GM19324 (cell line): ENCODE measurements around the gene SLC35F3.
"Not testable (repeated sequence)": the region's sequence is repeated elsewhere in the genome, so short reads cannot be mapped to it uniquely, and the experiment has no call there.

Experiments
- ATAC-seq: cut with Tn5 transposase; IDR thresholded peaks from one replicate; pipeline ENCODE4 v1.9.1; 2021; ENCODE audit warnings: mild to moderate bottlenecking, moderate library complexity; ENCODE audit not compliant: unreplicated experiment, low FRiP score

The SLC35F3 gene

DNA sequence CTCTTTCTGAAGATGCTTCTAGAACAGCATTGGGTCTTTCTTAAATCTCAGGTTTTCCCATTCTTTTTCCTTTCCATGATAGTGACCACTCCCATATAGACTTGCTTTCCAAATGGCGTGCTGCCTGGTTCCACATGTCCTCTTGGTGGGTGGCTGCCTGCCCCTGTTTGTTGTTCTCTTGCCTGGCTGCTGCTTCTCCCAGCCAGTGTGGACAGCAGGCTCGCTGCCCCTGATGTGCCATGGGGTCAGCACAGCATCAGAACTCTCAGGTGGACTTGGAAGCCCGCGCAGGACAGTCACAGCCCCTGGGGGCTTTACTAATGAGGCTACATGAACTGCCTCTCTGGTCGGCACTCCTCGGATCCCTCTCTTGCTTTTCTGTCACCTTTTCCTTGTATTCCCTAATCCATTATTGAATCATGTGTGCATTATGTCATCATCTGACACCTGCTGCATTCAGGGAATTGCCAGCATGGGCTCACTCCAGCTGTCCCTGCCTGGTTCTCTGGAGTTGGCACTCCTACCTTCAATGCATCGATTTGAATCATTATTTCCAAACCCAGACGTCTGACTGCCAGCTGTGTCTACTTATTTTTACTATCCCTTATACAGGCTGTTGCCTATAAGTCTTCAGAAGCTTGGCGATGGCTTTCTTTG lies 368.3 kb downstream of the SLC35F3 start:
- ATAC-seq = no peak

- no peak for ATAC-seq
Observed at GRCh38 chr1:234273981-234274380, 369.5 kb downstream of the SLC35F3 start.

- no peak for ATAC-seq
Observed at GRCh38 chr1:234276151-234276788, 371.8 kb downstream of the SLC35F3 start.

DNA sequence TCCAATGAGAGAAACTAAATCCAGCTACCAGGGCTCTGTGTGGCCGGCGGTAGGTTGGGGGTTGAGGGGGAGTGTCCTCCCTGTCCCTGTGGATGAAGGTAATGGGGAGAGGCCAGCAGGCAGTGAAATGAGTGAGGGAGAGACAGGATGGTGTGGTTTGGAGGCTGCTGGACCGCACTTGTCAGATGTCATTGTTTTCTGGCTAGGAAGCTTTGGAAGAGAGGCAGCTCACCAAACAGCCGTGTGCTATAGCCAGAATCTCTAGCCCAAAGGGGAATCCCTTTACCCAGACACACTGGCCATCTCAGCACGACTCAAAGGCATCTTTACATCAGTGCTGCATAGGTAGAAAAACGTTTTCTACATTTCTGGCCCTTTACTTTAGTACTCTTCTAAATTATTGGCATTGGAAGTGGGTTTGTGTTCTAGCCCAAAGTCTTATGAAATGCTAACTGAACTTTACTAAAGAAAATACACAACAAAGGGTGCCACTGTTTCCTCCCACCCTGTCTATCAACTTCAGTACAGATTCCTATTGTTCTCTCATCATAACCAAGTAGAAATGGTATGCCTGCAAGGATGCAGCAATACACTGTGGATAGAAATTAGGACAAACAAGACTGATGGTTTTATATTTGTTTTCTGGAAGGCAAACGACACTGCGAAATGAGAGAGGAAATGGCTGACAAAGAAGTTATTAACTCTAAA lies 372.8 kb downstream of the SLC35F3 start:
- no peak for ATAC-seq

- no peak for ATAC-seq
Observed at GRCh38 chr1:234279021-234279420, 374.5 kb downstream of the SLC35F3 start.

- no peak for ATAC-seq
Observed at GRCh38 chr1:234280500-234280899, 376.0 kb downstream of the SLC35F3 start.

DNA sequence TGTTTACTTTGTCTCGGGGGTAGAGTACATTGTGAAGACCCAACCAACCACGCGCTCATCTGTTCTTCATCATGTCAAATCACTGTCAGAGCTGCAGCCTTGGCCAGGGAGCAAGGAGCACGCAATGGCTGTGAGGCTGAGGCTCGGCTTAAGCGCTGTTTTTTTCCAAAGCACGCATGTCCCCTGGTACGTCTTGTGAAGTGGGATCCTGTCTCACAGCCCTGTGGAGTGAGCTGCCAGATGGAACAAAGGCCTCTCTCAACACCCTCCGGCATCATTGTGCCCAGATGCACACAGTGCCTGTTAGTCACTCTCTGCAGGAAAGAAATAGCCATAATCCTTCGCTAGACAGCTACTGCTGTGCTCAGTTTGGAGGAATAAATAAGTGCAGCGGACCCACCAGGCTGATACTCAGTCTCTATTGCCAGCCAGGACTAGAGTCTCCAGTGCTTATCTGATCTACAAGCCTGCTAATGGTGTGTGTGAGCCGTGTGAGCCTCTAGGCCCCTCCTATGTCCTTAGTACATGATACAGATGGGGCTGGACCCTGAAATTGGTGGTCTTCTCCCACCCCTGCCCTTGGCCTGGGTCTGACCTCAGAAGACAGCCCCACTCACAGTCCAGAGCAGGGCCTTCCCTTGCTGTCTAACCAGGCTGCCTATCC lies 377.5 kb downstream of the SLC35F3 start:
- ATAC-seq = no peak

- no peak for ATAC-seq
Observed at GRCh38 chr1:234286206-234286605, 381.7 kb downstream of the SLC35F3 start.

DNA sequence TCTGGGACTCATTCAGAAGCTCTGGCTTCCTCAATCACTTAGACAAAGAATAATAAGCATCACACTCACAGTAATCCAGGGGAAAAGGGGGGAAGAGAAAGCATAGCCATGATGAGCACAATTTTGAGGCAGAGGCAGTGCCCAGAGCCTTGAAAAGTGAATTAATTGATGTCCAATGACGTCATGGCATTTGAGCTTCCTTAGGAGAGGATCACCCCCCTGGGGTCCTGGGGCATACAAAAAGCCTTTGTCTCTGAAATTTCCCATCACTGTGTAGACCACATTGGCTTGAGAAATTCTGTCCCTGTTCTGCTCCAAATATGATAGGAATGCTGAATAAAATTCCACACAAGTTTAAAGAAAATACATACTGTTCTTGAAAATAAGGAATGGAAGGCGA lies 384.5 kb downstream of the SLC35F3 start:
- no peak for ATAC-seq

GRCh38 chr1:234289538-234290305 lies 385.2 kb downstream of the SLC35F3 start:
- no peak for ATAC-seq

DNA sequence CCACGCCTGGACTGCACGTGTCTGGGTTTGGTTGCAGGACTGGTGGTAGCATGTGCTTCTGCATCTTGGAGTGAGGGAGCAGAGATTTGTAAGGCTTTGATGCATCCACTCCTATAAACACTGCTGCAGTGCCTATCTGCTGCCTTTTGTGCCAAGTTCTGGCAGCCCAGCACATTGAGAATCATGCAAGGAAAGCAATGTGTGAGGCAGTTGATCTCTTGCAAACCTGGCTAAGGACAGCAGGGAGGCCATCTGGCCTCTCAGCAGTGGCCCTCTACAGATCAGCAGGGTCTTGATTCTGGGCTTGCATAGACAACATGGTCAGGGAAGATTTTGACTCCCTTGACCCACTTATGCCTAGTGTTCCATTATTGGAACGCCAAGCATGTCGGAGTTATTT lies 387.5 kb downstream of the SLC35F3 start:
- no peak for ATAC-seq

DNA sequence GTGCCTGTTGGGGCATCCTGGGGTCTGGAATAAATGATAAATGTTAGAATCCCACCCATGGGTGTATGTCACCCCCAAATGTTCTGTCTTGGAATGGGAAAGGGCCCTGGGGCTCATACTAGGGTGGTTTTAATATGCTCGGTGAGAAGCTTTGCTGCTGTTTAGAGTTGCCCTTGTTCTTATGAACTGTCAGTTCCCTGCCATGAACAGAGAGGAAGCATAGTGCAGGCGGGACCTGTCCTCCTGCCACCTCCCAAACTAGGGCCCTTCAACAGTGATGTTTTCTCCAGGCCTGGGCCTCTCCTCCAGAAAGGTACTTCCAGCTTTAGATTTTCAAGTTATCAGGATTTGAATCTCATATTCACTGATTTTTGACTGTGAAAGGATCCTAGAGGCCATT lies 388.1 kb downstream of the SLC35F3 start:
- ATAC-seq = no peak

DNA sequence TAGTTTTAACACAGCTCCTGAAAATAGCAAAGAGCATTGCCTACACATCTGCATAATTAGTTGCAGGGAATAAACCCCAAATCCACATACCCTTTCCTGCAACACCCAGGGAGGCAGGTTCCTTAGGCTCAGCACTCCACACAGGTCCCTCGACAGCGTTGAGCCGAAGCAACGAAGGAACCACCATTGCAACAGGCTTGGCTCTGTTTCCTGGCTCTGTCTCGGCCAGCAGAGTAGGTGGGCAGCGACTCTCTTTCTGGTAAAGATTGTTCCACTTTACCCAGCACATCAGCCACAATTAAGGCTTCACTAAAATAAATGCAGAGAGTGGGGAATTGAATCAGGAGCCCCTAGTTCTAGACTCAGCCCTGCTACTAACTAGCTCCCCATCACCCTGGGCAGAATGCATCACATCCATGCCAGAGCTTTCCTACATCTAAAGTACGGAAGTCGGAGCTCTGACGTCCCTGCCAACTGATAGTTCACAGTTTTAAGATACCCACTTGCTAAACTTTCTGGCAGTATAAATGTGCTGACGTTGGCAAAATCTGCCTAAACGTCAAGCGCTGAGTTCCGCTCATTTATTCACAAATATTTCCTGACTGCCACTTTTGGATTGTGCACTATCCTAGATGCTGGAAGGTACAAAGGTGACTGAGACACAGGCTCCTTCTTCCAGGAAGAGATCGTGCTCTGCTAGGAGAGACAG lies 389.8 kb downstream of the SLC35F3 start:
- no peak for ATAC-seq

DNA sequence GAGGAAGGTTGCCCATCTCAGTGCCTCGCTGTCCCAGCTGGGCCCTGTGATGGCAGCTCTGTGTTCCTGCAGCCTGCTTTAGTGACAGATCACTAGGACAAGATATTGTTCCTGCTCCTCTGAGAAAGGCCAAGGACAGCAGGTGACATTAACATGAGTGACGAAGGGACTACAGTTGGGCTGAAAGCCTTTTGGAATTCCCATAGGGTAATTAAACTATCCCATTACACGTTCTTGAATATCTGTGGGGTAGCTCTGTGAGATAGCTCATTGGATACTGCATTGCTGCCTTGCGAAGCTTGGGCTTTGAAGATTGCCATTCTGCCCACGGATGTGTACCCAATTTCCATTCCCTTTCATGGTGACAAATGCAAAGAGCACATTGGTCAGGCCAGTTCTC lies 390.6 kb downstream of the SLC35F3 start:
- no peak for ATAC-seq

DNA sequence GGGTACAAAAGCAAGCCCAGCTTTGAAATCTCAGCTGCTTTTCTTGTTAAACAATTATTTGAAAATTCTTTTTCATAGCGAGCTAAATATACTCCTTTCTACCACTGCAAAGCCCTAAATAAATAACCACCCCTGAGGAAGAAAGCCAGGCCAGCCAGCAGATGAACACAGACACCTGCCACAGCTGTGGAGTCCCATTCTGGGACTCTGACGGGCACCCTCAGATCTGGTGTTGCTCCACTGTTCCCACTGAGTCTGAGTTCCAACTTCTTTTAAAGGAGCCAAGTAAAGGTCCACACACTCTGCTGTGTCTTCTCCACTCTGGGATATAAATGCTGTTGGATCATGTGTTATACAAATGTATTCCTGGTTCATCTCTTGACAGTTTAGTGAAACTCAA lies 391.1 kb downstream of the SLC35F3 start:
- ATAC-seq = no peak

- no peak for ATAC-seq
Observed at GRCh38 chr1:234296496-234296895, 392.0 kb downstream of the SLC35F3 start.

DNA sequence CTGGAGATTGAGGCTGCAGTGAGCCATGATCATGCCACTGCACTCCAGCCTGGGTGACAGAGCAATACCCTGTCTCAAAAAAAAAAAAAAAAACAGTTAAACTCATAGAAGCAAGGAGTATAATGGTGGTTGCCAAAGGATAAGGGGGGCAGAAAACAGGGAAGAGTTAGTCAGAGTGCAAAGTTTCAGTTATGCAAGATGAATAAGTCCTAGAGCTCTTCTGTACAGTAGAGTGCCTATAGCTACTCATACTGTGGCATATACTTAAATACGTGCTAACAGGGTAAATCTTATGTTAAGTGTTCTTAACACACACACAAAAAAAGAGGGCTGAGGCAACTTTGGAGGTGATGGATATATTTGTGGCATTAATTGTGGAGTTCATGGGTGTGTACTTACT lies 393.2 kb downstream of the SLC35F3 start:
- ATAC-seq = no peak

DNA sequence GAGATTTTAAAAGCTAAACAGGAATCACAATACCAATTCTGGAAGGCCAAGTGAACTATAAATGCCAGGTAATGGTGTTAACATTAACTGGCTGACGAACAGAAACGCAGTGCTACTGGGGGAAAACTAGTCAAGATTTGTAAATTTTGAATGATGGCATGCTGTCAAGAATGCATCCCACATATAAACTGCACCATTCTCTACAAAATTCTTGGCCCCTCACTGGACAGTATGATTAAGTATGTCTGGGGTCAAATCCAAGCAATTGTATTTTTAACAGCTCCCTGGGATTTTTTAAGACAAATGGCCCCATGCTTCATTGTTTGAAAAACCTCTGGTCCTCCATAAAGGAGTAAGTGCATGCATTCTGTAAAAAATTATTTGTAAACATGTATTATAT lies 395.6 kb downstream of the SLC35F3 start:
- no peak for ATAC-seq

DNA sequence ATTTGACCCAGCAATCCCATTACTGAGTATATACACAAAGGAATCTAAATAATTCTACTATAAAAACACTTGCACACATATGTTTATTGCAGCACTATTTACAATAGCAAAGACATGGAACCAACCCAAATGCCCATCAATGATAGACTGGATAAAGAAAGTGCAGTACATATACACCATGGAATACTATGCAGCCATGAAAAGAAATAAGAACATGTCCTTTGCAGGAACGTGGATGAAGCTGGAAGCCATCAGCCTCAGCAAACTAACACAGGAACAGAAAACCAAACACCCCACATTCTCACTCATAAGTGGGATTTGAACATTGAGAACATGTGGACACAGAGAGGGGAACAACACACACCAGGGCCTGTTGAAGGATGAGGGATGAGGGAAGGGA lies 397.2 kb downstream of the SLC35F3 start:
- not testable (repeated sequence) for ATAC-seq

GRCh38 chr1:234302354-234302962 lies 398.0 kb downstream of the SLC35F3 start:
- no peak for ATAC-seq
